ENCODE results near the gene PRKAR2B.
"Not testable (repeated sequence)": the region's sequence is repeated elsewhere in the genome, so short reads cannot be mapped to it uniquely, and the experiment has no call there.

The PRKAR2B gene

DNA sequence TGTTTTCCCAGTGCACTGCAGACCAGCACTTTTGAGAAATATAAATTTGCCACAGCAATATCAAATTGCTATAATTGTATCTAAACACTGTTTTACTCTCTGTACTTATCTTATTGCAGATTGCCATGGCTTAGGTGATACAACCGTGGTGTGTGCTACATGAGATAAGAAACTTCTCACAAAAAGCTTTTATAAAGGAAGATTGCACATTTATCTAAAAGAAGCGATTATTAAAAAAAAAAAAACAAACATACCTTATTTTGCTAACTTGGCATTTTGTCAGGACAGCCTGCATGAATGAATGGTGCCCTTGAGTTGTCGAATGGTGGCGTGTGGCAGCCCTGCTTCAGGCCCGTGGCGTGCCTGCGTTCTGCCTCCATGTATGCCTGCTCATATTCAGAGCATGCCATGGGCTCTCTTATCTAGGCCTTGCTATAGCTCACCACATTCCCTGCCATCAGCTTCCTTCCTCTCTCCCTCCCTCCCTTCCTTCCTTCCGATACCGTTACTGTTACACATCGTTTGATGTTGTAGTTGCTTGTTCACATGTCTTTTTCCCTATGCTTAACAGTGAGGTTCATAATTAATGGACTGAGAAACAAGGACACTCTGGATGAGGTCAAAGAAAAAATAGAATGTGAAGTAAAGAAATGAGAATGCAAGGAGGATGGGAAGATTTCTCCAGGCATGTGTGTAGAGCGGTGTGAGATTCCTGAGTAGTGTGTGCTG is 34.9 kb downstream of the PRKAR2B start:
- no peak for DNase-seq

DNA sequence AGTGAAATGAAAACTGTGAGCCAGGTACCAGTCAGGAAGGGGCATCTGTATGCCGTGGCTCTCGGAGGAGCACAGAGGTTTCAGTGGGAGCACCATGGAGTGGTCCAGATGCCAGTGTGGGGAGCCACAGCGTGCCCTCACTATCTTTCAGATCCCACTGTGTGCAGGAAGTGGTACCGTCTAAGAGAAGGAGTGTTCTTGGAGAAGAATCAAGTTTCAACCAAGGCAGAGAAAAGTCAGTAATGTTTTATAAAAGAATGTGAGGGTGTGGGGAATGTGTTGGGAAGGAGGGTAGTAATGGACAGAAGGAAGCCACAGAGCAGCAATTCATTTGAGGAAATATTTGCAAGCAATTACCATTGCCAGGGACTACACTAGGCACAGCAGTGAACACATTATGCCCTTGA is 35.6 kb downstream of the PRKAR2B start:
- no peak for DNase-seq

DNA sequence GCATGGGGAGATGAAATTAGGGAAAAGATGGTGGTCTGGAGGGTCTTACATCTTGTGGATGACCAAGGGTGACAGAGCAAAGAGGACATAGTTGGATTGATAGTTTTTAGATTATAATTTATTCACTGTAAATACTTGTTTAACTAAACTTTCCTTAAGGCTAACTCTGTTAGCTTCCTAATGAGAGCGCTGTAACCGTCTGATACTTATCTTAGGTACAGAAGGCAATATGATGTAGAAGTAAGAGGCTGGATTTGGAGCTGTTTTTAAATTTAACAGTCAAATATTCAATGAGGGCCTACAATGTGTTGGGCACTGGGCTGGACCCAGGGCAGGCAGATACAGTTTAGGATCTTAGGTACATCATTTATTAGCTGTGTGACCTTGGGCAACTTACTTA is 36.0 kb downstream of the PRKAR2B start:
- no peak for DNase-seq

DNA sequence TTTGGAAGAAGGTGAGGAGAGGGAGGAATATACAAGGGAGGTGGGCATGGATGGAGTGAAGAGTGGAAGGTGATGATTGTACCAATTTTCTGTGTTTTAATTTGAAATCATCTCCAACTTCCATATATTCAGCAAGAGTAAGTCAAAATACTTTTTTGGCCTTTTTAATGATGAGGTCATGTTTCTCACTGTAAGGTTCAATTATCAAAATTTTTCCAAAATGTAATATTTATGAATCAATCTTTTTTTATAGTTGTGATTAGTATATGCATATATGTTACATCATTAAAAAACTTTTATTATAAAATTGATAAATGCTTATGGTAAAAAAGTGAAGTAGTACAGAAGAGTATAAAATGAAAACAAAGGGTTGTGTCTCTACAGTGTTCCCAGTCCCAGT is 40.7 kb downstream of the PRKAR2B start:
- DNase-seq = no peak

DNA sequence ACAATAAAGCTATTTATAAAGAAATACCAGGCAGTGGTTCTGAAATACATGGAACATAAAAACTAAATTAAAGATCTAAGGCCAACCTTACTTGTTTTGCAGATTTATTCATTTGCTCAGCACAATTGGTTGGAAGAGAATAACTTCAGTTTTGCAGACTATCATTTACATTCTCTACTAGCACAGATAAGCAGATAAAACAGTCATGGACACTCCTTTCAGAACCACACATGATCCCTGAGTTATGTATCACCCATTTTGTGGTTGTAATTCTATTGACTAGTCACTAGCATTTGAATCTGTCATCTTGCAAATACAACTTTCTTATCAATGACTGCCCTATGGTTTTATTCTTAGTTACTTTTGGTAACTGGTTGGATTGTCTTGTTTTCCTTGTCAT is 45.1 kb downstream of the PRKAR2B start:
- no peak for DNase-seq

DNA sequence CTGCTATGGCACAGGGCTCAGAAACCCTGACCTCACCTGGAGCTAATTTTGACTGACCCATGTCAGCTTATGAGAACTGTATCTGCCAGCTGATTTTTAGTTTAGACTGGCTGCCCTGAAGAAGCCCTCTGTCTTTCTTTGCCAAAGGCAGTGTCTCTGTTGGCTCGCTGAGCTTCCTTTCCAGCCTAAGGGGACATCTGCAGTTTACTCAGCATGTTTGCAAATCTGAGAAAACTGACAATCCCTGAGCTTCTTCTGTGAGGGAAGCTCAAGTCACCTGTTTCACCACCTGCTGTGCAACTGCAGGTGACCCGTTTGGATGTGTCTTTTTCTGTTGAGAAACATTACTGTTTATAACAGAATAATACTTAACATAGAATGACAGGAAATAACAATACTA is 46.0 kb downstream of the PRKAR2B start:
- DNase-seq = no peak

DNA sequence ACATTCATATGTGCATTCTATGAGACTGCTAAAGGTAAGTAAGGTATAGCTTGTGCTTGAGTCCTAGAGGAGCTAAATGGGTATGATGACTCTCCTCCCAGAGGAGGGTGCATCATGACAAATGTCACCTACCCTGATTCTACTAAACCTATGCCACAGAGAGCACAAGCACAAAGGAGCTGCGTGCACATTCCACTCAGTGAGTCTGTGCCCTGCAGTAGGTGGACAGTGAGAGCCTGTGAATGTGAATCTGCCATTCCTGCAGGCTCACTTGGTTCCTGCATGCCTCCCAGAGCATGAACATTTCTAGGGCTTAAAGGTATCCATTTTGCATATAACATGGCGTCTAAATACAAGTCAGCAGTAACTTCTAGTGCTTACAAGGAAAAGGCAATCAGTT is 46.8 kb downstream of the PRKAR2B start:
- DNase-seq = no peak

DNA sequence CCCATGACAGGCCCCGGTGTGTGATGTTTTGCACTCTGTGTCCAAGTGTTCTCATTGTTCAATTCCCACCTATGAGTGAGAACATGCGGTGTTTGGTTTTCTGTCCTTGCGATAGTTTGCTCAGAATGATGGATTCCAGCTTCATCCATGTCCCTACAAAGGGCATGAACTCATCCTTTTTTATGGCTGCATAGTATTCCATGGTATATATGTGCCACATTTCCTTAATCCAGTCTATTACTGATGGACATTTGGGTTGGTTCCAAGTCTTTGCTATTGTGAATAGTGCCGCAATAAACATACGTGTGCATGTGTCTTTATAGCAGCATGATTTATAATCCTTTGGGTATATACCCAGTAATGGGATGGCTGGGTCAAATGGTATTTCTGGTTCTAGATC is 49.2 kb downstream of the PRKAR2B start:
- not testable (repeated sequence) for DNase-seq

DNA sequence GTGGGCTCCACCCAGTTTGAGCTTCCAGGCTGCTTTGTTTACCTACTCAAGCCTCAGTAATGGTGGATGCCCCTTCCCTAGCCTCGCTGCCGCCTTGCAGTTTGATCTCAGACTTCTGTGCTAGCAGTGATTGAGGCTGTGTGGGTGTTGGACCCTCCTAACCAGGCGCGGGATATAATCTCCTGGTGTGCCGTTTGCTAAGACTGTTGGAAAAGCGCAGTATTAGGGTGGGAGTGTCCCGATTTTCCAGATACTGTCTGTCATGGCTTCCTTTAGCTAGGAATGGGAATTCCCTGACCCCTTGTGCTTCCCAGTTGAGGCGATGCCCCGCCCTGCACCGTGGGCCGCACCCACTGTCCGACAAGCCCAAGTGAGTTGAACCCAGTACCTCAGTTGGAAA is 54.6 kb downstream of the PRKAR2B start:
- DNase-seq = not testable (repeated sequence)

DNA sequence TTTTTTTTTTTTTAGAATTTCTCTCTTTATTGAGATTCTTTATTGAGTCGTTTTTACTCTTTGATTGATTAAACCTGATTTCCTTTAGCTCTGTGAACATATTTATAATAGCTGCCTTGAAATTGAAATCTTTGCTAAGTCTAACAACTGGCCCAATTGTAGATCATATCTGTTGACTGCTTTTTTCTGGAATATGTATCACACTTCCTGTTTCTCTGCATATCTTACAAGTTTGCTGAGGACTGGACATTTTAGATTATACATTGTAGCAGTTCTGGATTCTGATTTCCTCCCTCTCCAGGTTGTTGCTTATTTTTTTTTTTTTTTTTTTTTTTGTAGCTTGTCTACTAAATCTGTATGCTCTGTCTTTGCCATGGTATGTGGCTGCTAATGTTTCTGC is 56.3 kb downstream of the PRKAR2B start:
- DNase-seq = no peak

DNA sequence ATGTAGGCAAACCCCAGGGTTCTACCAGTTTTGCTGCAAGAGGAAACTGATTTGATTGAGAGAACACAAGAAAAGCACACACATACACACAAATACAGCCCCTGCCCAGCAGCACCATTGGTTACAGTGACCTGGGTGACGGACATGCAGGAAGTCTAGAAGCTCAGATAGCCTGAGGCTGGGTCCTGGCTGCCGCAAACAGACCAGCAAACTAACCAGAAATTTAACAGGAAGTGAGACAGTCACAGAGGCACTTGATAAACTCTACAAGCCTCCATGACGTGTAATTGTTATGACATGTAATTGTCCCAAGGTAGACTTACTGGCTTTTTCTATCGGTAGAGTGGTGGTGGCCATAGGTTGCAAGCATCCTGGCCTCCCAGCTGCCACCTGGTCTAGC is 58.9 kb downstream of the PRKAR2B start:
- DNase-seq = no peak

DNA sequence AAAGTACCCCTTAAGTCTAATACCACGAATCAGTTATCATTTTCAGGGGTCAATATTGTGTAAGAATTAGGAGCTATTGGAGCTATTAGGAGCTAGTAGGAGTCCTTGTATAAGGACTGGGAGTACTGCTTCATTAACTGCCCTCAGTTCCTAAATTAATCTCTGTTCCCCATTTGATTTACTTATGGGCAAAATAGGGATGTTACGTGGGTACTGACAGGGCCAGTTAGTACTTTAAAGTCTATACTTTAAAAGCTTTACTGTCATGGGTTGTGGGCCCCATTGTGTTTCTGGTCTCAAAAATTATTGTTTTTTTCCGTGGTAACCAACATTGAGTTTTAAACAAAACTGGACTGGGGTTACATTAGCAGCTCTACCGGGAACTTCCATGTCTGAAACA is 60.3 kb downstream of the PRKAR2B start:
- DNase-seq = no peak

DNA sequence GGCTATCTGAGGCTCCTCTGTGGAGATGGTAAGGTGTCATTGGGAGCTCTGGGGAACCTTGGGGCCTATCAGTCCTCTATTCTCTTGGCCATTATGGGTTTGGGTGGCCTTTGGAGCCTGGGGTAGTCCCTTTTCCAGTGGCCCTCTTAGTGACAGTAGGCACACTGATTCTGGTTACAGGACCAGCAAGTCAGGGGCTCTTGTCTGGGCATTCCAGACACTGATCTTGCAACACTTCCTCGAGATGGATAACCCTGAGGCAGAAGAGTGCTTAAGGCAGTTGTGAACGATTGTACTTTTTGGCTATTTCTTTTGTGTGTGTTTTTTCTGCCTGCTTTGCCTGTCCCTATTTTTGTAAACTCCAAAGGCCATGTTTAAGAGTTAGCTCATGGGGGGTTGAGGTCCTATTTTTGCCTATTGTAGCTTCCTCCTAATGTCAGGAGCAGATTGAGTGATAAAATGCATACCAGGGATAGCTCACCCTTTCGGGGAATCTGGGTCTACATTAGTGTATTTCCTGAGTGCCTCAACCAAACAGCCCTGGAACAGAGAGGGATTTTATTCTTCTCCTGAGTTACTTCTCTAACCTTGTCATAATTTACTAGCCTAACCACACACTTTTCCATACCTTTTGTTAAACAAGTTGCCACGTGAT is 61.2 kb downstream of the PRKAR2B start:
- DNase-seq = no peak

DNA sequence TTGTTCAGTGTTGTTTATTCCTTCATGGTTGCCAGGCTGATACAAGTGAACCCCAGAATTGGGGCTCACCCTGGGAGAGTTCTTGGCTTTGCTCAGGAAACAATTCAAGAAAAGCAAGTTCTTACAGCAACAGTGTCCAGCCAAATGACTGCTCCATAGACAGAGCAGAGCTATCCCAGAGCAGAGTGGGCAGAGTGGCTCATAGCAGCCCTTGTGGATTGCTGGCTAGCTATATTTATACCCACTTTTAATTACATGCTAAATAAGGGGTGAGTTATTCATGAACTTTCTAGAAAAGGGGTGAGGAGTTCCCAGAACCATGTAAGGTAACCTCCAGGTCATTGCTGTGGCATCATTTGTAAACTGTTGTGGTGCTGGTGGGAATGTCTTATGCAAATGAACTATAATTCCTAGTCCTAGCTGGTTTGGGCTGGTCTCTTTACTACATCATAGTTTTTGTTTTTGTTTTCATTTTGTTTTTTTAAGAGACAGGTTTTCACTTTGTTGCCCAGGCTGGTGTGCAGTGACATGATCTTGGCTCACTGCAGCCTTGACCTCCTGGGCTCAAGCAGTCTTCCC is 64.4 kb downstream of the PRKAR2B start:
- DNase-seq = no peak

DNA sequence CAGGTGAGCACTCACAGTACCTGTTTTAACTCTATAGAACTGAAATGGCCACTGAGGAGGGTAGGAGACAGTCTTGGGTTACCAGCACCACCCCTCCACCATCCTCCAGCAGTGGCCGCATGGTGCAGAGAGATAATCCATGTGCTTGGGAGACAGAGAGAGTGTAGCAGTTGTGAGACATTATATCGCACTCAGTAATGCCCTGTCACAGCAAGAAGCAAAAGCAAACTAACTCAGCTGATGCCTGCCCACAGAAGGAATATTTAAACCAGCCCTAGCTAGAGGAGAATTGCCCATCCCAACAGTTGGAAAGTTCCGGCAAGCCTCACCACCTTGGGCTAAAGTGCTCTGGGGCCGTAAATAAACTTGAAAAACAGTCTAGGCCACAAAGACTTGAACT is 65.5 kb downstream of the PRKAR2B start:
- no peak for DNase-seq

DNA sequence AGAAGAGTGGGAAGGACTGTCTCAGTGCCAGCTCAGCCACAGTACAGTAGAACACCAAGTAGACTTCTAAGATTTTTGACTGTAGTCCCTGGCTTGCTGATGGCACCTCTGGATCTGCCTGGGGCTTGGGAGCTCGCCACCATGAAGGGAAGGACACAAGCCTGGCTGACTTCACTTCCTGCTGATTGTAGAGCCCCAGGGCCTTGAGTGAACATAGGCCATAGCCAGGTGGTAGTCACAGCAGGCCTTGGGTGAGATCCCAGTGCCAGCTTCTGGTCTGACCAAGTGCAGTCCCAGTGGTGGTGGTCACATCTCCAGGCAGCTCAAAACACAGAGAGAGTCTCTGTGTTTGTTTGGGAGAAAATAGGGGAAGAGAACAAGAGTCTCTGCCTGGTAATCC is 66.7 kb downstream of the PRKAR2B start:
- no peak for DNase-seq

DNA sequence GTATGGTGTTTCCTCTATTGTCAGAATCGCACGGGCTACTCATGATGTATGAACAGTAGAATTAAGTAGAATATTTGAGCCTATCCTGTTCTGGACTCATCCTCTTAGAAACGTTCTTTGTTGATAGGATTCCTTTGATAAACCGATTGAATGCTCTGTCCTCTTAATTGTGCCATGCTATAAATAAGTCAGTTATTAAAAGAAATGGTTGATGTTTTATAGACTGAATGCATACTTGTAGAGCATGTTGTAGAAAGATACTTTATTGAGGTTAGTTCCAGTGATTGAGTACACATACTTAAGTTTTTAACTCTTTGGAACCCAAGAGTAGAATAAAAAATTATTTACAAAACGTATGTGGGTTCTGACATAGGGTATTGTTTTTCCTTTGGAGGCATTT is 69.4 kb downstream of the PRKAR2B start:
- DNase-seq = no peak

DNA sequence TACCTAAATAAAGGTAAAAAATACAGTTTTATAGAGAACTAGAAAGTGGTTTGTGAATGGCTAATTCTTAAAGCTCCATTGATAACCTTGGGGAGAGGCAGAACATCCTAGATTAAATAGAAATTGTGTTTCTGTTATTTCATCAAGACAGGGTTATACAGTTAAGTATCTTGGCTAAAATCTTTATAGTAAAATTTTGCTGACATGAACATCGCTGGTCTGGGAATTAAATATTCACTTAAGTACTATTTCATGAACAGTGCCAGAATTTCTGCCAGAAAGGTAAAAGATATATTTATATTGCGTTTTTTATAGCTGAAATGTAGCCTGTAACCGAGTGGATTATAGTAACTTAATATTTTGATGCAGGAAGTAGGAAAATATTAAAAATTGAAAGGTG is 70.6 kb downstream of the PRKAR2B start:
- DNase-seq = no peak

DNA sequence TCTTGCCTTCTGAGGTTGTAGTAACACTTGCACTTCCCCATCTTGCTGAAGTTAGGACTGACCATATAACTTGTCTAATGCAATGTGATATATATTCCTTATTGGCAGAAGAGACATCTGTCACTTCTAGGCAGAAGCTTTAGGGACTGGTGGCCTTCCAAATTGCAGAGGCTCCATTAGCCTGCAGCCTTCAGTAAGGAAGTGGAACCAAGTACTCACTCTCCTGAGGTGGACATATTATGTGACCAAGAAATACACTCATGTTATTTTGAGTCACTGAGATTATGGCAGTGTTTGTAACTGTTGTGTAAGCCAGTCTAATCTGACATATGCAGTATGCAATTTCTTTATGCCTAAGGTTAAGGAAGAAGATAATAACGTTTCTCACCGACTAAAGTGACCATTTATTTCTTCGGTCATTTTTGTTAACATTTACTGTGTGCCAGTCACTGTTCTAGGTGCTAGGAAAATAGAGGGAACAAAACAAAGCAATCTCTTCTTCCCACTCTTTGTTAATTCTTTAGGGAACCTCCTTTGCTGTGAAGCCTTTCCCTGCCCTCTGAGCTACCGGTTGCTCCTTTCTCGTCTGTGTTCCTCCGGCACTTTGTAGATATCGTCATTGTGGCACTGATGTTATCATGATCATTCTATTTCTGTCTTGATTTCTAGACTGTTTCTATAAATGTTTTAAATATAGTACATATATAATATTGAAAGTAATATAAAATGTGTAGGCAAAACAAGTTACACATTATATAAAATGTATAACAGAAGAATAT is 71.4 kb downstream of the PRKAR2B start:
- DNase-seq = no peak

DNA sequence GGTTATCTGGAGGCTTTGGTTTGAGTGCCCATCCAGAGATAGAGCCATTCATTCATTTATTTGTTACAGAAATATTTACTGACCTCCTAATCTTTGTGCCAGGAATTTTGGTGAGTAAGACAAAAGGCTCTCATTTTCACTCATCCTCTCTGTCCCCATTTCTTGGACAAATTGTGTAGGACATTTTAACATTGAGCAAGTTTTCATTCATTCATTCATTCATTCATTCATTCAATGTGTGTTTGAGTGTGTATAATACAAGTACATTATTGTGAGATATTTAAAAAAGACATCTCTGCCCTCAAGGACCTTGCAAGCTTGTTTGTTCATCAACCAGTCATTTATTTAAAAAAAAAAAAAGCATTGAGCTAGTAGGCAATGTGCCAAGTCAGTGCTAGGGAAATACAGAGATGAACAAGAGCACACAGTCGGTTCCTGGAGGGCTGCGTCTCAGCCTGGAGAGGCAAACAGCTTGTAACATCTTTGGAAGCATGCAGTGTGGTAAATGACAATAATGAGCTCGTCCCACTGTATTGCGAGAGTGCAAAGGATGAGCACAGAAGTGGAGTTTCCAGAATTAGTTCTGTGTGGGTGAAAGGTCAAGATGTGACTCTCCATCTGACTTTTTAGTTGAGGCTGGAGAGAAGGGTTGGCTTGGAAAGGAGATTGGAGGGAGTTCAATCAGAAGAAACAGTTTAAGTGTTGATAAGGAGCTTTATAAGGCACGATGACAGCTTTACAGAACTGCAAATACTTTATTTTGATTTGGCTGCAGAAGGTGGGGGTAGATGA is 73.8 kb downstream of the PRKAR2B start:
- no peak for DNase-seq

DNA sequence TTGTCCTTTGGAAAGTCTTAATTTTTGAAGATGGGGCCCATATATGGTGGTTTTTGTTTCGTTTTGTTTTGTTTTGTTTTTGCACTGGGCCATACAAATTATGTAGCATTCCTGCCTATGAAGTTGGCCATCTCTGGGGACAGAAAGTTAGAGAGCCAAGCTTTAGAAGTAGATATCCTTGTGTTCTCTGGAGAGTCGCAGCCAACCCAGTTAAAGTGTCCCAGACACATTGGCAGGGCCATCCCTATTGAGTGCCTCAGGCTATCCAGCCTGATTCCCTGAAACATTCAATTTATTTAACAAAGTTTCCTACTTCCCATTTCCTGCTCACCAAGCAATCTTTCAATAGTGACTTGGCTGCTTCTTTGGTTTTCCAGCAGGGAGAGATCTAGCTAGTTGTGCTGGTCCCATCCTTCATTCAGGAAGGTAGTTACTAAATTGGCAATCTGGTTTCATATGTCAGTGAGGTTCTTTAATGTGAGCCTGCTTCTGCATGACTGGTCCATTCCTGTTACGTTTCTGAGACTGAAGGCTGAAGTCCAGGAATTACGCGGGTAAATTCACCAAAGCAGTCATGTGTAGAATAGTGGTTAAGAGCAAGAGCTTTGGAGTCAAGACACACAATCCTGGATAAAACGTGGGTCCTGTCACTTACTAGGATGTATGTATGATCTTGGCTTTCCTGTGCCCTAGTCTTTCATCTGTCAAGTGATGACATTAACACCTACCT is 75.0 kb downstream of the PRKAR2B start:
- no peak for DNase-seq

DNA sequence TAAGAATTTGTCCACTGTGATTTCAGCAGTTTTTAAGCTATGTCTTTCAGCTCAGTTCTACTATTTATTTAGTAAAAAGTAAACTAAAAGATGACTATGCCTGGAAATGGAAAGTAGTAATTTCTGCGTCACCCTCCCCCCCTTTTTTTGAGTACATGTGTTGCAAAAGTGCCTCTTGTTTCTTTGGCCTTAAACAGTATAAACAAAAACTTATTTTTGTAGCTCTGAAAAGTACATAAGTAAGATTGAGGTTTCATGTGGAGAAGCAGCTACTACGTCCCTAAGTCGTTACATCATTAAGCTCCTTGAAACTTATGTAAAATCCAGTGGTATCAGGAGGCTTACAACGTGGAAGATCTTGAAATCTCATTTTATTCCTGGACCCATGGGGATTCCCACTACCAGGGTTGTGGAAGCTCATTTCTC is 78.0 kb downstream of the PRKAR2B start:
- DNase-seq = no peak
